Dendritic cell treated with granulocyte-macrophage colony-stimulating factor and Interleukin-4, amounts not matched to agents 40 ng/mL and 50 ng/mL, for 4 days (primary cell): ENCODE data around the gene LECT2.

Experiments
- H3K27ac Mint-ChIP-seq: one replicate; pipeline ENCODE4 v1.8.0; 2022; ENCODE audit warnings: mild to moderate bottlenecking, mixed read lengths
- H3K27me3 Mint-ChIP-seq: one replicate; pipeline ENCODE4 v1.8.0; 2022; ENCODE audit warnings: mild to moderate bottlenecking, mixed read lengths
- H3K36me3 Mint-ChIP-seq: one replicate; pipeline ENCODE4 v1.8.0; 2022; ENCODE audit warnings: low read depth, mixed read lengths
- H3K4me1 Mint-ChIP-seq: one replicate; pipeline ENCODE4 v1.8.0; 2022; ENCODE audit warnings: low read depth, mixed read lengths
- H3K4me3 Mint-ChIP-seq: one replicate; pipeline ENCODE4 v1.8.0; 2022; ENCODE audit warnings: mild to moderate bottlenecking, moderate library complexity, mixed read lengths
- H3K9me3 Mint-ChIP-seq: one replicate; pipeline ENCODE4 v1.8.0; 2022; ENCODE audit warnings: mixed read lengths
- intact Hi-C: fragments of 100-400 bp; cut with micrococcal nuclease; formaldehyde crosslinking; loops from one replicate; pipeline ENCODE4 v1.15.0; 2022

Gene LECT2

DNA sequence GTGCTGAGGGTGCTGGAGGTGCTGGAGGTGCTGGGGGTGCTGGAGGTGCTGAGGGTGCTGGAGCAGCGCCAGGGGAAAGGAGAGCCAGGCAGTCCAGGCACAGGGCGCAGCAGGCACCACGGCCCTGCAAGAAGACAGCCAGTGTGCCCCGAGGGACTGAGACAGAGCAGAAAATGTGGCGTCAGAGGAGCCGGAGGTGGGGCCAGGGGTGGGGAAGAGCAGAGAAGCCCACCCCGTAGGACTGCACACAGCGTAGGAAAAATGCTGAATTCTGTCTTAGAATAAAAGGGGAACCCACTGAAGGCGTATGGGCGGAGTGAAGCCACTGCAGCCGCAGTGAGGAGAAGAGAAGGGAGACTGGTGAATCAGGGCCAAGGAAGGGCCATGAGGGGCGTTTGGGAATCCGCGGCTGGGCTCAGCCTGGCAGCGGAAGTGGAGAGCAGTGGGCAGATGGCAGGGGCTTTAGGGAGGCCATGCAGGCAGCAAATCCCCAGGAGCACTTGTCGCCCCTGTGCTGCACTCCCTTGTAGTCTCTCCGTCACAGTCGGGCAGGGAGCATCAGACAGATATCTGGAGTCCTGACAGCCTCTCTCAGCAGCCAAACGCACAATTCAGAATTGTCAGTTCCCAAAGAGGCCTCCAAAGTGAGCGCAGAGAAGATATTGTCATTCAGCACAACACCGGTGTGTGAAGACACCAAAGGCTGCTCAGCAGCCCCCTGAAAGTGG is 35.9 kb upstream of the LECT2 start:
- H3K4me3 Mint-ChIP-seq: peak overlapping the region; percentile 15
- peak overlapping the region; percentile 63 for H3K27ac Mint-ChIP-seq
- H3K9me3 Mint-ChIP-seq: no peaks in the 10 kb centered on the region
- intact Hi-C loops: no loop called here
- H3K36me3 Mint-ChIP-seq: no peaks in the 10 kb centered on the region
- peaks cover 27% of the 10 kb centered on the region for H3K4me1 Mint-ChIP-seq
- H3K27me3 Mint-ChIP-seq: peaks cover 5% of the 10 kb centered on the region

DNA sequence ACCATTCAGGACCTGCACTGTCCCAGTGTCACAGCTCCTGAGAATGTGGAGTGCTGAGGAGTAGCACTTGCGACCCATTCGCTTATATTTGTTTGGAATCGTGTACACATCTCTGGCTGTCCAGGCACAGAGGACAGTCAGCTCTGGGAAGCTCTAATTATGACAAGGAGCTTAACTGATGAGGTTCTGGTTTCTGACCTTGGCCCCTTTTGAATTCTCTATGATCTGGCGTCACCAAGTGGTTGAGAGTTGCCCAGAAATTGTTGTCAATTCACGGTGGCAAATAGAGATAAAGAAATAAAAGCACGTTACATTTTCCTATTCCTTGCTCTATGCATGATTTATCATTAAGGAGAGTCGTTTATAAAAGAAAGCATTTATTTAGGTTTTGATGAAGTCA is 34.9 kb upstream of the LECT2 start:
- intact Hi-C loops: no loop called here

DNA sequence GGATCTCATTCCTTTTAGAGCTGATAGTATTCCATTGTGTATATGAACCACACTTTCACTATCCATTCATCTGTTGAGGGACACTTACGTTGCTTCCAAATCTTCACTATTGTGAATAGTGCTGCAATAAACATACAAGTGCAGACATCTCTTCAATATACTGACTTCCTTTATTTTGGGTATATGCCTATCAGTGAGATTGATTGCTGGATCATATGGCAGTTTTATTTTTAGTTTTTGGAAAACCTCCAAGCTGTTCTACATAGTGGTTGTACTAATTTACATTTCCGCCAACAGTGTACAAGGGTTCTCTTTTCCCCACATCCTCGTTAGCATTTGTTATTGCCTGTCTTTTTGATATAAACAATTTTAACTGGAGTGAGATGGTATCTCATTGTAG is 33.8 kb upstream of the LECT2 start:
- no peaks in the 10 kb centered on the region for H3K36me3 Mint-ChIP-seq

More for the DNA sequence above, 34.9 kb upstream of the LECT2 start:
- H3K9me3 Mint-ChIP-seq: no peaks in the 10 kb centered on the region
- peak overlapping the region; percentile 63 for H3K27ac Mint-ChIP-seq
- peaks cover 3% of the 10 kb centered on the region for H3K27me3 Mint-ChIP-seq
- peaks cover 27% of the 10 kb centered on the region for H3K4me1 Mint-ChIP-seq
- no peak overlapping the region for H3K4me3 Mint-ChIP-seq
- no peaks in the 10 kb centered on the region for H3K36me3 Mint-ChIP-seq

DNA sequence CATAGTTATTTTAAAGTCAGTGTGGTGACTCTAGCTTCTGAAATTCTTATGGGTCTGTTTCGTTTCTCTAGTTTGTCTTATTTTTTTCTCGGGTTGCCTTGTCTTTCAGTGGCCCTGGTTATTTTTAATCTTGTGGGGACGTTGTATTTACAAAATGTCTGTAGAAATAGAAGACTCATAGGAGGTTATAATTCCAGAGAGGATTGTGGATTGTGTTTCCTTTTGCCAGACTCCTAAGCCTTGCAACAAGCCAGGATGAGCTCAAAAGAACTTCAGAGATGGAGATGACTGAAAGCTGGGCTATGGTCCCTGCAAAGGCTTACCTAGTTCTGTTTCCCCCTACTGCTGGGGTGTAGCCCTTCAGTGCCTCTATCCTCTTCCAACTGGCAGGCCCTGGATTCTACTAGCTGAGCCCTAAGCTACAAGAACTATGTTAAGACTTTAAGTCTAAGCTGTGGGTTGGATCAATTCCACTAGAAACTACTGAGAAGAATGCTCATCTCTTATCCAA is 32.2 kb upstream of the LECT2 start:
- H3K36me3 Mint-ChIP-seq: no peaks in the 10 kb centered on the region
- H3K9me3 Mint-ChIP-seq: no peaks in the 10 kb centered on the region
- H3K4me1 Mint-ChIP-seq: peaks cover 27% of the 10 kb centered on the region
- intact Hi-C loops: no loop called here
- H3K27me3 Mint-ChIP-seq: peaks cover 2% of the 10 kb centered on the region
- no peak overlapping the region for H3K4me3 Mint-ChIP-seq
- H3K27ac Mint-ChIP-seq: no peak overlapping the region

More for the DNA sequence above, 33.8 kb upstream of the LECT2 start:
- peaks cover 2% of the 10 kb centered on the region for H3K27me3 Mint-ChIP-seq
- H3K4me3 Mint-ChIP-seq: no peak overlapping the region
- H3K4me1 Mint-ChIP-seq: peaks cover 27% of the 10 kb centered on the region
- intact Hi-C loops: no loop called here
- H3K27ac Mint-ChIP-seq: no peak overlapping the region
- no peaks in the 10 kb centered on the region for H3K9me3 Mint-ChIP-seq

DNA sequence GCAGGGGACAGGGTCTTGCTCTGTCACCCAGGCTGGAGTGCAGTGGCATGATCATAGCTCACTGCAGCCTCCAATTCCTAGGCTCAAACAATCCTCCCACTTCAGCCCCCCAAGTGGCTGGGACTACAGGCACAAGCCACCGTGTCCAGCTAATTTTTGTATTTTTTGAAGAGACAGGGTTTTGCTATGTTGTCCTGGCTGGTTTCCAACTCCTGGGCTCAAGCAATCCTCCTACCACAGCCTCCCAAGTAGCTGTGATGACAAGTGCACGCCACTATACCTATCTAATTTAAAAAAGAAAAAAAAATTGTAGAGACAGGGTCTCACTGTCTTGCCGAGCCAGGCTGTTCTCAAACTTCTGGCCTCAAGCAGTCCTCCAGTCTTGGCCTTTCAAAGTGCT is 31.6 kb upstream of the LECT2 start:
- Mint-ChIP-seq H3K4me3 (no peak overlapping the region), H3K4me1 (peaks cover 25% of the 10 kb centered on the region), H3K27me3 (peaks cover 2% of the 10 kb centered on the region), H3K36me3 (no peaks in the 10 kb centered on the region), H3K27ac (peak overlapping the region; percentile 61), H3K9me3 (no peaks in the 10 kb centered on the region)
- intact Hi-C loops: no loop called here

DNA sequence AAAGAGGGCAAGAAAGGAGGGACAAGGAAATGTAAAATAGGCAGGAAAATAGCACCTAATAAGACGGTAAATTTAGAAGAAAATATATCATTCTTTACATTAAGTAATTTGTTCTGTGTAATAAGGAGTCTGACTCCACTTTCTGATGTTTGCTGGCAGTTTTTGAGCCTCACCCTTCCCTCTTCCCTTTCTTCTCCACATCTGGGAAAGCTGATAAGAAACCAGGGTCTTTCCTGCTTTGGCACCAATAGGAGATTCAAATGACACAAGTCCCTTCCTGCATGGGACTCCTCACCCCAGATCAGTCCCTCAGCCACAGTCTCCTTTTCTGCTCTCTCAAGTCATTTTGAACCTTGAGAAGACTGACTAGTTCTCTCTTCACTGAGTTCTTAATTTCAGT is 31.2 kb upstream of the LECT2 start:
- H3K27ac Mint-ChIP-seq: peak overlapping the region; percentile 61
- H3K27me3 Mint-ChIP-seq: peaks cover 2% of the 10 kb centered on the region
- H3K4me1 Mint-ChIP-seq: peaks cover 20% of the 10 kb centered on the region
- intact Hi-C loops: no loop called here
- no peak overlapping the region for H3K4me3 Mint-ChIP-seq
- no peaks in the 10 kb centered on the region for H3K9me3 Mint-ChIP-seq
- no peaks in the 10 kb centered on the region for H3K36me3 Mint-ChIP-seq

DNA sequence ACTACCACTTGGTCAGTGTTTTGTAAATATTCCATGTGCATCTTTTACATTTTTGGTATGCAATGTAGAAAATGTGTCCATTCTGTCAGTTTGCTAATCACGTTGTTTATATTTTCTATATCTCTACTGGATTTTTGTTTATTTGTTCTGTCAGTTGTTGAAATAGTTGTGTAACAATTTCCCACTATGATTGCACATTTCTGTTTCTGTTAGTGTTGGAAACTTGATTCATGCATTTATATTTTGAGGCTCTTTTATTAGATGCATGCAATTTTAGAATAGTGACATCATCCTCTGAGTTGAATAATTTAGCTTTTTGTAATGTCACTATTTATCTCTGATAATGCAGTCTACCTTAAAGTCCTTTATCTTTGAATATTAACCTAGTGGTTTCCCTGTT is 25.8 kb upstream of the LECT2 start:
- H3K27ac Mint-ChIP-seq: no peak overlapping the region
- H3K9me3 Mint-ChIP-seq: no peaks in the 10 kb centered on the region
- H3K4me3 Mint-ChIP-seq: no peak overlapping the region
- no peaks in the 10 kb centered on the region for H3K36me3 Mint-ChIP-seq
- peaks cover 13% of the 10 kb centered on the region for H3K27me3 Mint-ChIP-seq
- H3K4me1 Mint-ChIP-seq: peaks cover 11% of the 10 kb centered on the region
- intact Hi-C loops: no loop called here

DNA sequence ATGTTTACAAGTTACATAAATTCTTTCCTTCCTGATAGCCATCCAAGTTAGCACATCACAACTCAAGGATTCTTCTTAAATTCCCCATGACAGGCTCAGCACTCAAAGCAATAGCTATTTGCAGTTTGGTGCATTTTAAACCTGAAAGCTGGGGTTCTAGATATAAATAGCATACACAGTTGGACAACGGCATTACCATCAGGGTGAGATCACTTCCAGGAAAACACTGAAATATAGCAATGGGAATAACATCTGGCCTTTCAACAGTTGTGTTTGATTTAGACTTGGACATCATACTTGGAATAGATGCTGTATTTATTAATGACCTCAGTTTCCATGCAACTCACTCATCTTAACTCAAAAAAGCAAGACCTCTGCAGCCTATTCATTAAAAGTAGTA is 24.7 kb upstream of the LECT2 start:
- Mint-ChIP-seq H3K27ac (no peak overlapping the region), H3K27me3 (peaks cover 24% of the 10 kb centered on the region), H3K9me3 (no peaks in the 10 kb centered on the region), H3K36me3 (no peaks in the 10 kb centered on the region), H3K4me3 (no peak overlapping the region), H3K4me1 (peaks cover 11% of the 10 kb centered on the region)
- intact Hi-C loops: loop anchor here (5.0 kb wide), 1 partner anchor 73 kb away; no protein-coding TSS in a partner anchor

DNA sequence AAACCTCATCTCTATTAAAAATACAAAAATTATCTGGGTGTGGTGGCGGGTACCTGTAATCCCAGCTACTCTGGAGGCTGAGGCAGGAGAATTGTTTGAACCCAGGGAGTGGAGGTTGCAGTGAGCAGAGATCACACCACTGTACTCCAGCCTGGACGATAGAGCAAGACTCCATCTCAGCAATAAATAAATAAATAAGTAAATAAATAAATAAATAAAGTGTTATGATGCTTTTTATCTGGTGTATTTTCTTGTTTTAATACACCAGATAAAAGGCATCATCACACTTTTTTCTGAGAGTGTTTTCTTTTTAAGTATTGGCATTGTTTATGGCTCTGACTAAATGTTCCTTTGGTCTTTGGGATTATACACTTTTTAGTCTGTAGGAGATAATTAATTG is 24.2 kb upstream of the LECT2 start:
- intact Hi-C loops: loop anchor here (5.0 kb wide), 1 partner anchor 73 kb away; no protein-coding TSS in a partner anchor
- Mint-ChIP-seq H3K4me1 (peaks cover 13% of the 10 kb centered on the region), H3K4me3 (no peak overlapping the region), H3K36me3 (no peaks in the 10 kb centered on the region), H3K27me3 (peaks cover 27% of the 10 kb centered on the region), H3K27ac (no peak overlapping the region), H3K9me3 (no peaks in the 10 kb centered on the region)

DNA sequence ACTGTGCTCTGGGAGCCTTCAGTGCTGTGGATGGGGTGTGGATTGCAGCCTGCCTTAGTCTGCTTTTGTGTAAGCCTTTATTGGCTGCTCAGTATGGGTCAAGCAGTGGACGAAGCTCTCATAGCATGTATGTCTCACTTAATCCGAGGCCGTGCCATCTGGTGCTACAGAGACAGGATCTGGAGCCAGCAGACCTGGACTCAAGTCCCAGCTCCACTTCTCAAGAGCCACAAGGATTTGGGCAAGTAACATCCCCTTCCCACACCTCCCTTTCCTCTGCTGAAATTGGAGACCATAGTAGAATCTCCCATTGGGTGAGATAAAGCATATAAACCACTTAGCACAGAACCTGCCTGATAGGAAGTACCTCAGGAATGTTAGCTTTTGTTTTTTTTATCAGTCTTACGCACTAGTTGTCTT is 23.4 kb upstream of the LECT2 start:
- intact Hi-C loops: loop anchor here (5.0 kb wide), 1 partner anchor 74 kb away; no protein-coding TSS in a partner anchor
- H3K9me3 Mint-ChIP-seq: no peaks in the 10 kb centered on the region
- no peak overlapping the region for H3K4me3 Mint-ChIP-seq
- H3K36me3 Mint-ChIP-seq: no peaks in the 10 kb centered on the region
- H3K4me1 Mint-ChIP-seq: peaks cover 20% of the 10 kb centered on the region
- H3K27me3 Mint-ChIP-seq: peaks cover 34% of the 10 kb centered on the region
- peak overlapping the region; percentile 51 for H3K27ac Mint-ChIP-seq

DNA sequence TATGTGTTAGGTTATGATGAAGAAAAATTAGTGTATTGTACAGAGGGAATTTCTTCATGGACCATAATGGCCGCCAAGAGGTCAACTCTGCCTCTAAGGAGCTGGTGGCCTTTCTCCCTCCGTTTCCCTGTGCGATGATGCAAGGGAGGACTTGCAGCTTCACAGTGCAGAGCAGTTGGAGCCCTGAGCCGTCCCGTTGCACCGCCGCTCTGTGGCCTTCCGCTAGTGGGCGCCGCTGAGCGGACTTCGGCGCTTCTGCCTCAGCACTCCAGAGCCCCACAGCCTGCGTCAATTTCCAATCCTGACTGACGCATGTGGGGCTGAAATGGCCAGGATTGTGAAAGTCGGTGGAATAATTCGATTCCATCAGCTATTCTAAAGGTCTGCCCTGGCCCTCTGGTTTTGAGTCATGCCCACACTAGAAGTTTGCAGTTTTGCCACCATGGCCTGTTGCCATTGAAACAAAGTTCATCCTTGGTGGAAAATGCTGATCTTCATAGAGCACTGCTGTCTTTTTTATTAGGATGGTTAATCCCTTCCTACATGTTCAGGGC is 22.7 kb upstream of the LECT2 start:
- H3K4me1 Mint-ChIP-seq: peaks cover 20% of the 10 kb centered on the region
- H3K36me3 Mint-ChIP-seq: no peaks in the 10 kb centered on the region
- peak overlapping the region; percentile 13 for H3K4me3 Mint-ChIP-seq
- intact Hi-C loops: loop anchor here (2.0 to 5.0 kb wide), 2 partner anchors 51 to 75 kb away; partner anchors contain the start of gene TGFBI
- peaks cover 36% of the 10 kb centered on the region for H3K27me3 Mint-ChIP-seq
- H3K9me3 Mint-ChIP-seq: no peaks in the 10 kb centered on the region
- H3K27ac Mint-ChIP-seq: peak overlapping the region; percentile 51

DNA sequence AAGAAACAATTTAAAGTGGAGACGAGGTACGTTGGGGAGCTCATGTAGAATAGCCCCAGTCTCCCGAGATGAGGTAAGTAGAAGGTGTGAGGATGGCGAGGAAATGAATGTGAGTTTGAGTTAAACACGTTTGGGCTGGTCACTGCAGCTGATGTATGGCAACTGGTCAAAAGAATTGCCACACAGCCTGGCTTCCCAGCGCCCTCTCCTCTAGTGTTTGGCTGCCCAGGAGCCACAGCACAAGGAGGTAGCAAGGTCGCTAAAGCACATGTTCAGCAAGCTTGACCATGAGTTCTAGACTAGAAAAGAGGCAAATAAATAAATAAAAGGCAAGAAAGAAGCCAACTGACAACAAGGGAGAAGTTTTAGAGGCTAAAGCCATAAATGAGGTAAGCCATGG is 21.4 kb upstream of the LECT2 start:
- Mint-ChIP-seq H3K36me3 (no peaks in the 10 kb centered on the region), H3K27ac (no peak overlapping the region), H3K27me3 (peaks cover 39% of the 10 kb centered on the region), H3K4me3 (no peak overlapping the region), H3K9me3 (no peaks in the 10 kb centered on the region), H3K4me1 (peaks cover 20% of the 10 kb centered on the region)
- intact Hi-C loops: loop anchor here (2.0 to 5.0 kb wide), 2 partner anchors 53 to 76 kb away; partner anchors contain the start of gene TGFBI

DNA sequence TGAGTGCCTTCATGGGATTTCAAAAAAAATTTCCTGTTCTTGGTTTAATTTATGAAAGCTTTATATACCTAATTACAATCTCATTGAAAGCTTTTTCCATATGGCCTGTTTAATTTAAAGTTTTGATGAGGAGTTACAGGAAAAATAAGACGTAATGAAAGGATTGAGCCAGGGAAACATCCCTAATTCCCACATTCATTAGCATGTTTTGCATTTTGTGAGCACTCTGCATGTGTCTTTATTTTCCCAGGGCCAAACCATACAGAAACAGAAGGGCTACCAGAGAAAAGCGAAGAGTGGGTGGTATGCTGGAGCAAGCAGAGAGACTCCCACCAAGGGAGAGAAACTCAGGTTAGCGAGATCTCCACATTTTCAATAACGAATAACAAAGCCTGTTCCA is 20.3 kb upstream of the LECT2 start:
- Mint-ChIP-seq H3K36me3 (no peaks in the 10 kb centered on the region), H3K4me1 (peaks cover 20% of the 10 kb centered on the region), H3K27ac (no peak overlapping the region), H3K9me3 (no peaks in the 10 kb centered on the region), H3K4me3 (no peak overlapping the region), H3K27me3 (peaks cover 46% of the 10 kb centered on the region)
- intact Hi-C loops: loop anchor here (5.0 kb wide), 1 partner anchor 77 kb away; no protein-coding TSS in a partner anchor

DNA sequence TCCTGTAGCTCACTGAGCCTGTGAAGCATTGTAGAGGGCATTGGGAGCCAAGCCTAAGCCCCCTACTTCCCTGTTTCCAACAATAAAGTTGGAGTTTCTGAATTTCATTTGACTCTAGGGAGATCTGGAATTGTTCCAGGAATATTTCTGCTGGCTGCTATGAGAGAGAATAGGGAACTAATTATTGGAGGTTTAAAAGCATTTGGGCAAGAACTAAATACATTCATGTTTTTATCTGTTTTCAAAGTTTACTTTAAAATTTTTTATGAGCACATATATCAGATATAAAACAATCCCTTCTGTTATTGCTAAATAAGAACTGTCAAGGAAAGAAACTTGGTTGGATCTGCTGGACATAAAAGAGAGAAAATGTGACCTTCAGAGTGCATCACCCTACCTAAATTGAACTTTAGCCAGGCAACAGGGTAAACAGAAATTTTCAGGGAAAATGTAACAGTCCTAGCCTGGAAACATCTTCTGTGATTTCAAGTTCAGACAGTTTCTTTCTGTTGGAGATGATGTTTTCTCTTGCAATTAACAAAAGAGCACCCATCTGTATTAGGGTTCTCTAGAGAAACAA is 19.3 kb upstream of the LECT2 start:
- Mint-ChIP-seq H3K4me1 (peaks cover 20% of the 10 kb centered on the region), H3K4me3 (no peak overlapping the region), H3K9me3 (no peaks in the 10 kb centered on the region), H3K27me3 (peaks cover 48% of the 10 kb centered on the region), H3K36me3 (no peaks in the 10 kb centered on the region), H3K27ac (no peak overlapping the region)
- intact Hi-C loops: no loop called here
